H7 (cell line): Measurements from ENCODE around the gene ANAPC5. TPM values are rescaled to one million over a fixed set of nuclear protein-coding genes. Genes with fewer than 3 reads are reported as not detected.
"Not testable (repeated sequence)": the region's sequence is repeated elsewhere in the genome, so short reads cannot be mapped to it uniquely, and the experiment has no call there.

Source experiments
- DNase-seq: peaks from one replicate; pipeline ENCODE4 v3.0.0; 2012
- H3K27me3 ChIP-seq: 2 replicates; pipeline ENCODE4 v1.6.0; 2011; ENCODE audit warnings: mild to moderate bottlenecking, low read length; ENCODE audit not compliant: control insufficient read depth, insufficient read depth
- H3K36me3 ChIP-seq: replicated peaks from 2 replicates; pipeline ENCODE4 v1.5.1; 2011; ENCODE audit warnings: low read length; ENCODE audit not compliant: control insufficient read depth, insufficient read depth
- H3K4me3 ChIP-seq: 2 replicates; pipeline ENCODE4 v1.5.1; 2011; ENCODE audit warnings: low read depth, mild to moderate bottlenecking, control low read depth, low read length, moderate library complexity; ENCODE audit not compliant: insufficient read depth
- total RNA-seq: library from RNA; depleted of rRNA; stranded (reverse); fragments of >200 nt; shearing (Covaris generic); gene quantifications from 2 replicates; pipeline ENCODE4 v1.2.3, GENCODE V29; 2014; rRNA removed

The ANAPC5 gene, protein sequence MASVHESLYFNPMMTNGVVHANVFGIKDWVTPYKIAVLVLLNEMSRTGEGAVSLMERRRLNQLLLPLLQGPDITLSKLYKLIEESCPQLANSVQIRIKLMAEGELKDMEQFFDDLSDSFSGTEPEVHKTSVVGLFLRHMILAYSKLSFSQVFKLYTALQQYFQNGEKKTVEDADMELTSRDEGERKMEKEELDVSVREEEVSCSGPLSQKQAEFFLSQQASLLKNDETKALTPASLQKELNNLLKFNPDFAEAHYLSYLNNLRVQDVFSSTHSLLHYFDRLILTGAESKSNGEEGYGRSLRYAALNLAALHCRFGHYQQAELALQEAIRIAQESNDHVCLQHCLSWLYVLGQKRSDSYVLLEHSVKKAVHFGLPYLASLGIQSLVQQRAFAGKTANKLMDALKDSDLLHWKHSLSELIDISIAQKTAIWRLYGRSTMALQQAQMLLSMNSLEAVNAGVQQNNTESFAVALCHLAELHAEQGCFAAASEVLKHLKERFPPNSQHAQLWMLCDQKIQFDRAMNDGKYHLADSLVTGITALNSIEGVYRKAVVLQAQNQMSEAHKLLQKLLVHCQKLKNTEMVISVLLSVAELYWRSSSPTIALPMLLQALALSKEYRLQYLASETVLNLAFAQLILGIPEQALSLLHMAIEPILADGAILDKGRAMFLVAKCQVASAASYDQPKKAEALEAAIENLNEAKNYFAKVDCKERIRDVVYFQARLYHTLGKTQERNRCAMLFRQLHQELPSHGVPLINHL
- total RNA-seq: 161 and 167 TPM in 2 replicates

GRCh38 chr12:121351820-121352681, at the start of gene ANAPC5:
TSS of gene ANAPC5 (minus strand) at chr12:121352411. CDS start at chr12:121352340, 71 bp downstream.
- H3K27me3 ChIP-seq: no peaks in the 10 kb centered on the region
- peak within 1 kb of the TSS; percentile 80 for H3K4me3 ChIP-seq
- H3K36me3 ChIP-seq: no peaks in the 10 kb centered on the region
- peak; percentile 94 for DNase-seq

DNA sequence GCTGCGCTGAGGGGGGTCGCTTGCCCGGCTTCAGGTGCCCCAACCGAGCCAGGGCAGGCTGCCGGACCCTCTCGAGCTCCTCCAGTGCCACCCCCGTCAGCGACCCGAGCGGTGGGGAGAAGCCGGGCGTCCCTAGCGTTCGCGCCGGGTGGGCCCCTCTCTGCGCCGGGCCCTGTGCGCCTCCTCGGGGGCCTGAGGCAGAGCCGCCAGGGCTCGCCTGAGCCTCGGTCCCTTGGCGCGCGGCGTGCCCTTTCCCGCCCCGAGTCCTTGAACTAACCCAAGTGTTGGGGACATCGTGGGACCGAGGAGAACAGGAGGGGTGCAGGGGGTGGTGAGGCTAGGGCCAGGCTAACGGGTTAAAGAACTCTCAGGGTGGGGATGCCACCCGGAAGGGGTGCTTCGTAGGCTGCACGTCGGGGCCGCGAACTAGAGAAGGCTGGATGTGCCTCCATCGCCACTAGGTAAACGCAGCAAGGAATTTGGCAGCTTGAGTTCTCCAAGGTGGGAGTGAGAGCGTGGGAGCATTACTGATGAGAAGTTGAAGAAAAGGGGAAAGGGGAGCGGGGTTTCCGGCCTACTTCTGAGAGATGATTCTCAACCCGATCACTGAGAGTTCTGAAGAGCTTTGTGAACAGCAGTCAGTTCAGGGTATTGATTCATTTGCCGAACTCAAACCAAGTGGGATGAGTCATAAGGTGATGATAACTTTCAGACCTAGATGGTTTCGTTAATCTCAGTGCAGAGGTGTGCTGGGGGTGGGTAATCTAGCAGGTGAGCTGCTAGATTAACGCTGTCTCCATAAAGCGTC, 48.3 kb upstream of the ANAPC5 start:
- peak; percentile 57 for DNase-seq
- Histone ChIP-seq H3K4me3 (peak overlapping the region; percentile 98), H3K27me3 (no peaks in the 10 kb centered on the region), H3K36me3 (peaks cover 7% of the 10 kb centered on the region)

- peak; percentile 99 for DNase-seq
- peaks cover under 1% of the 10 kb centered on the region for H3K36me3 ChIP-seq
- H3K27me3 ChIP-seq: no peaks in the 10 kb centered on the region
- H3K4me3 ChIP-seq: peak within 1 kb of the TSS; percentile 98
Measured at GRCh38 chr12:121399391-121400331, 47.5 kb upstream of the ANAPC5 start, which contains the start of gene RNF34. TSS of gene RNF34 (plus strand) at chr12:121400118. CDS start at chr12:121400213, 95 bp downstream.

DNA sequence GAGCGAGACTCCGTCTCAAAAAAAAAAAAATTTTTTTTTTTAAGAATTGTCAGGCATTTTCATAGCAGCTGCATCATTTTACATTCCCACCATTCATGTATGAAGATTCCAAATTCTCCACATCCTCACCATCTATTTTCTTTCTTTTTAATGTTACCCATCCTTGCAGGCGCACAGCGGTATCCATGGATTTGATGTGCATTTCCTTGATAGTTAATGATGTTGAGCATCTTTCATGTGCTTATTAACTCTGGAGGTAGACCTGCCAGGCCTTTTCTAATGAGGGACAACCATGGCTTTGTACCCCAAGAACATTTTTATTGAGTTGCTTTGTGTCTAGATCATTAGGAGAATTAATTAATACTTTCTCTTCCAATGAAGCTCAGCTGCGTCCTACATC, 46.1 kb upstream of the ANAPC5 start:
- no peak overlapping the region for H3K4me3 ChIP-seq
- DNase-seq: no peak
- no peaks in the 10 kb centered on the region for H3K27me3 ChIP-seq
- H3K36me3 ChIP-seq: no peaks in the 10 kb centered on the region

GRCh38 chr12:121397521-121397920, 45.3 kb upstream of the ANAPC5 start:
- Histone ChIP-seq H3K27me3 (no peaks in the 10 kb centered on the region), H3K4me3 (no peak overlapping the region), H3K36me3 (no peaks in the 10 kb centered on the region)
- DNase-seq: no peak

GRCh38 chr12:121392325-121392716, 40.1 kb upstream of the ANAPC5 start:
- Histone ChIP-seq H3K36me3 (no peaks in the 10 kb centered on the region), H3K27me3 (no peaks in the 10 kb centered on the region), H3K4me3 (no peak overlapping the region)
- DNase-seq: no peak

DNA sequence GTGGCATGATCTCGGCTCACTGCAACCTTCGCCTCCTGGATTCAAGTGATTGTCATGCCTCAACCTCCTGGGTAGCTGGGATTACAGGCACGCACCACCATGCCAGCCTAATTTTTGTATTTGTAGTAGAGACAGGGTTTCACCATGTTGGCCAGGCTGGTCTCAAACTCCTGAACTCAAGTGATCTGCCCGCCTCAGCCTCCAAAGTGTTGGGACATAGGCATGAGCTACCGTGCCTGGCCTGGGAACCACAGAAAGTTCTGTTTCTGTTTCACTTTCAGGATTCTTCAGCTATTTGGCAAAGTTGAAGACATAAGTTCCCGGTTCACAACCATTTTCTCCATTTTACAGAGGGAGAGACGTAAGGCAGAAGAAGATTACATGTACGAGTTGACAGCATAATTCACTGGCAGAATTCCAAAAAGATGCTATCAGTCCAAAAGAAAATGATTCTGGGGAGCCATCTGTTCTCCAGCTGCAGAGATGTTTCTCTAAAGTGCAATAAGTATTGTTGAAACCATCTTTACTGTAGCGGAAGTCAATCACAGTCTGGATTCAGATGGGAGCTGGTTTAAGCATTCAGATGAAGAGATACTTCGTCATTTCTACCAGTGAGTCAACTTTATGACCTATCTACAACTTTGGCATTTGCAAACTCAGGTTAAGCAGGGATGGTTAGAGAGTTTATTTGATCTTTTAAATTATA, 39.6 kb upstream of the ANAPC5 start:
- H3K4me3 ChIP-seq: no peak overlapping the region
- DNase-seq: no peak
- H3K27me3 ChIP-seq: no peaks in the 10 kb centered on the region
- no peaks in the 10 kb centered on the region for H3K36me3 ChIP-seq

GRCh38 chr12:121390856-121391255, 38.6 kb upstream of the ANAPC5 start:
- no peaks in the 10 kb centered on the region for H3K36me3 ChIP-seq
- no peak for DNase-seq

DNA sequence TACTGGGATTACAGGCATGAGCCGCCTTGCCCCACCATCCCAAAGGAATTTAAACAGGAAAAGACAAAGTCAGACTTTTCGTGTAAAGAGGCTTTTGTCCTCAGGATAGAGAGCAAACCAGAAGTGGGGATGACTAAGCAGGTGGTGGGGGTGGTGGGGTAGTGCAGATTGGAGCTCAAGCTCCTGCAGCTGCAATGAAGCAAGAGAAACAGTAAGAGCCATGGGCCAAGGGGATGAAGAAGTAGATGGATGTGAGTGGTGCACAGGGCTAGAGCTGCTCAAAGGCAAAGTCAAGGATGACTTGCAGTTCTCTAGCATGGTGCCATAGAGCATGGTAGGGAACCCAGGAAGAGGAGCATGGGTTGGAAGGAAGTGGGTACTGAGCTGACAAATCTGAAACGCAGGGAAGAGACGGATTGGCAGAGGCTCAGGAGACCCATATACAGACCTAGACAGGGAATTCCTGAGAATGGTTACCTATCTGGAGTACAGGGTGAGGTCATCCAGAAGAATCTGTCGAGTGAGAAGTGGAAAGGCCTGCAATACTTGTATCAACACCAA, 36.3 kb upstream of the ANAPC5 start:
- H3K36me3 ChIP-seq: no peaks in the 10 kb centered on the region
- no peaks in the 10 kb centered on the region for H3K27me3 ChIP-seq
- no peak for DNase-seq
- no peak overlapping the region for H3K4me3 ChIP-seq

More at GRCh38 chr12:121390856-121391255, 38.6 kb upstream of the ANAPC5 start:
- H3K4me3 ChIP-seq: no peak overlapping the region
- H3K27me3 ChIP-seq: no peaks in the 10 kb centered on the region

DNA sequence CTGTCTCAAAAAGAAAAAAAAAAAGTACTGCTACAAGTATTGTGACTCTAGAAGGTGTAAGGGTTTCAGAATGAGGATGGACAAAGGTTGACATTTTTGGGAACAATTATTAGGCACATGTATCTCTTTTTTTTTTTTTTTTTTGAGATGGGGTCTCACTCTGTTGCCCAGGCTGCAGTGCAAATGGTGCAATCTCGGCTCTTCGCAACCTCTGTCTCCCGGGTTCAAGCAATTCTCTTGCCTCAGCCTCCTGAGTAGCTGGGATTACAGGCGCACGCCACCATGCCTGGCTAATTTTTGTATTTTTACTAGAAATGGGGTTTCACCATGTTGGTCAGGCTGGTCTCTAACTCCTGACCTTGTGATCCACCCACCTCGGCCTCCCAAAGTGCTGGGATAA, 32.7 kb upstream of the ANAPC5 start:
- not testable (repeated sequence) for DNase-seq, H3K36me3 ChIP-seq, H3K27me3 ChIP-seq, H3K4me3 ChIP-seq

- no peaks in the 10 kb centered on the region for H3K27me3 ChIP-seq
Measured at GRCh38 chr12:121383601-121384021, 31.4 kb upstream of the ANAPC5 start.

GRCh38 chr12:121379945-121380344, 27.7 kb upstream of the ANAPC5 start:
- DNase-seq: no peak
- Histone ChIP-seq H3K36me3 (no peaks in the 10 kb centered on the region), H3K27me3 (no peaks in the 10 kb centered on the region), H3K4me3 (no peak overlapping the region)

More at GRCh38 chr12:121383601-121384021, 31.4 kb upstream of the ANAPC5 start:
- Histone ChIP-seq H3K4me3 (no peak overlapping the region), H3K36me3 (no peaks in the 10 kb centered on the region)
- DNase-seq: no peak
